ENCODE data around the gene RABL2A.
"Not testable (repeated sequence)": the region's sequence is repeated elsewhere in the genome, so short reads cannot be mapped to it uniquely, and the experiment has no call there.

DNA sequence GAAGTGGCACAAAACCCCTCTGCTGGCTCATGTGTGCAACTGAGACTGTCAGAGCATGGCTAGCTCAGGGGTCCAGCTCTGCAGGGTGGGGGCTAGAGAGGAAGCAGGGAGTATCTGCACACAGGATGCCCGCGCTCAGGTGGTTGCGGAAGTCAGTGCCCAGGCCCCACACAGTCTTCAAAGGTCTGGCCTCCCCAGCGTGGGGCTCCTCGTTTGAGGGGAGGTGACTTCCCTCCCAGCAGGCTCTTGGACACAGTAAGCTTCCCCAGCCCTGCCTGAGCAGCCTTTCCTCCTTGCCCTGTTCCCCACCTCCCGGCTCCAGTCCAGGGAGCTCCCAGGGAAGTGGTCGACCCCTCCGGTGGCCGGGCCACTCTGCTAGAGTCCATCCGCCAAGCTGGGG lies 29.9 kb upstream of the RABL2A start:
- TF ChIP-seq, protein P1, sequence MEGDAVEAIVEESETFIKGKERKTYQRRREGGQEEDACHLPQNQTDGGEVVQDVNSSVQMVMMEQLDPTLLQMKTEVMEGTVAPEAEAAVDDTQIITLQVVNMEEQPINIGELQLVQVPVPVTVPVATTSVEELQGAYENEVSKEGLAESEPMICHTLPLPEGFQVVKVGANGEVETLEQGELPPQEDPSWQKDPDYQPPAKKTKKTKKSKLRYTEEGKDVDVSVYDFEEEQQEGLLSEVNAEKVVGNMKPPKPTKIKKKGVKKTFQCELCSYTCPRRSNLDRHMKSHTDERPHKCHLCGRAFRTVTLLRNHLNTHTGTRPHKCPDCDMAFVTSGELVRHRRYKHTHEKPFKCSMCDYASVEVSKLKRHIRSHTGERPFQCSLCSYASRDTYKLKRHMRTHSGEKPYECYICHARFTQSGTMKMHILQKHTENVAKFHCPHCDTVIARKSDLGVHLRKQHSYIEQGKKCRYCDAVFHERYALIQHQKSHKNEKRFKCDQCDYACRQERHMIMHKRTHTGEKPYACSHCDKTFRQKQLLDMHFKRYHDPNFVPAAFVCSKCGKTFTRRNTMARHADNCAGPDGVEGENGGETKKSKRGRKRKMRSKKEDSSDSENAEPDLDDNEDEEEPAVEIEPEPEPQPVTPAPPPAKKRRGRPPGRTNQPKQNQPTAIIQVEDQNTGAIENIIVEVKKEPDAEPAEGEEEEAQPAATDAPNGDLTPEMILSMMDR (IDR thresholded peaks at IDR 0.05), result not testable (repeated sequence)
- not testable (repeated sequence) for TF ChIP-seq EZH2 (IDR thresholded peaks at IDR 0.05)
